ENCODE measurements around the gene NRCAM.

The NRCAM gene

DNA sequence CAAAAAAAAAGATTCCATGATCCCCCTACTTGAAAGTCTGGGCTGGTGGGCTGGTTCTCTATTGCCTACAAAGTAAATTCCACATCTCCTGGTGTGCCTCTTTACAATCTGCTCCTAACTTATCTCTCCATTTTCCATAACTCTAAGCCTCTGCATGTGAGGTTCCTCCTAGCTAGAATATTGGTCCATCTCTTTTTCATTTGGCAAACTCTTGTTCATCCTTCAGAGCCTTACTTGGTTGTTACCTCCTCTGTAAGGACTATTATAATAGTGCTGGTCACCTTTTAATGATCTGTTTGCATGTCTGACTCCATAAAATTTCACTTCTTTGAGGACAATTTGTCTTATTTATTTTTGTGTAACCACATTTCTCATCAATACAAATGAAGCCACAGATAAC lies 1.6 kb upstream of the NRCAM start:
- DNase-seq, result no peak

- DNase-seq, result no peak
Measured at GRCh38 chr7:108456845-108457540, 757 bp upstream of the NRCAM start.

DNA sequence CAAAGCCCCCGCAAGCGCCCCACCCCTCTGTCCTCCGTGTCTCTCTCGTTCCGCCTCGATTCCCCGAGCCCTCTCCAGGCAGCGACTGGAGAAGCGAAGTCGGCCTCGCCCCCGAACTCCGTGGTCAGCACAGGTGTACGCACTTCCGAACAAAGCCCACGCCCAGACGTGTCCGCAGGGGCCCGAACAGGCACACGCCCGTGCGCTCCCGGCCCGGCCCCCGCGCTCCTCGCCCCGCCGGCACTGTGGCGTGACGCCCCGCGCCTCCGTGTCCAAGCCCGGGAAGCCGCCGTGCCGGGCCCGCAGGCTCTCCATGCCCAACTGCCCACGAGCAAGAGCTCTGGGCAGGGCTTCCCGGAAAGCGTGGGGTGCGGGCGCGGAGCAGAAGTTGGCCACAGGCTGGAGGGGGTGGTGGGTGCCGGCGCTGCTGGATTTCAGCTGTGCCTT lies 662 bp downstream of the NRCAM start:
- DNase-seq, result no peak

DNA sequence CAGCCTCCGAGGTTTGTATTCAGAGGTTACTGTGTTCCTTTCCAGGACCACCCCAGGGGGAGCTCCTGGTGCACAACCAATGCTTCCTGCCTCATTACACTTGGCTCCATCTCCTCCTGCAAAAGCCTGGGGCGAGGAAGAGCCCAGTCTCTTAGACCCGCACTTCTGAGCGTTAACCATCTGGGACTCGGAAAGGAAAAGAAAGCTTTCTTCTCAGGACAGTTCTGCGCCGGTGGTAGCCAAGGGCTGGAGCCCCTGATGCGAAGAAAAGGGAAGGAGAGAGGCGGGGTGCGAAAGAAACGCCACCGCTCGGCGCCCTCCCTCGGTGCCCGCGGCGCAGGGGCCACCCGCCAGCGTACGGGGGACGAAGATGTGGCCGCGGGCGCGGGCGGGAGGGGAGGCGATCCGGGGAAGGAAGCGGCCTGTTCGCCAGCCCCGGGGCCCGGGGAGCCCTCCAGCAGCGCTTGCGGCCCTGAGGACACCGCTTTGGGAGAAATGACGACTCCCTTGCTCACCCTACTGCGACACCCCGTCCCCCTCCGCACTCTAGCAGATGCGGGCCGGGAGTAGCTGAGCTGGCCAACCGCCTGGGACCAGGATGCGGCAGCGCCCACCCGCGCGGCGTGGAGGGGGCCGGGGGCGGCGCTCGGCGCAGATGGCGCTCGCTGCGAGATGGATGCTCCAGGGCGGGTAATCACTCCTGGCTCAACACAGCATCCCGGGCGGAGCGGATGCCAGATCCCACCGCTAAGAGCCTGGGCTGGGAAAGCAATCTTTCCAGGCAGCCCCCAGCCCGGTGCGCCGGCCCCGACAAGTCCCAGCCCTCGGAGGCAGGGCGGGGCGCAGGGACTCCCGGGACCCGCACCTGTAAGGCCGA lies 1.3 kb downstream of the NRCAM start:
- DNase-seq, result peak; percentile 68

- no peak for DNase-seq
Measured at GRCh38 chr7:108454317-108454673, 1.9 kb downstream of the NRCAM start.

GRCh38 chr7:108453320-108453719 lies 2.9 kb downstream of the NRCAM start:
- no peak for DNase-seq

DNA sequence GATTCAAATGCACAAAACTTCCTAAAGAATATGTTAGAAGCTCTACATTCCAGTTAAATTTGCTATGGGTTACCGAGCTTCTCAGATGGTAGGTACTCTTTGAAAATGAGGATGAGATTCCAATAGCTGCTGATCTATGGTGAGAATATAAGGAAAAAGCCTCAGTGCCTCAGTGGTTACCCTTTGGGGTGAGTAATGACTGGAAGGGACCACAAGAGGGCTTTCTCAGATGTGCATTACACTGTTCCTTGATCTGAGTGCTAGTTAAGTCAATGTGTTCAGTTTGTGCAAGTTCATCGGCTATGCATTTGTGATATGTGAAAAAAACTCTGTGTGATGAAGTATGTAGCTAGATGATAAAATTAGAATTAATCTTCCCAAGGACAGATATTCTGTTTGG lies 3.5 kb downstream of the NRCAM start:
- DNase-seq, result no peak

DNA sequence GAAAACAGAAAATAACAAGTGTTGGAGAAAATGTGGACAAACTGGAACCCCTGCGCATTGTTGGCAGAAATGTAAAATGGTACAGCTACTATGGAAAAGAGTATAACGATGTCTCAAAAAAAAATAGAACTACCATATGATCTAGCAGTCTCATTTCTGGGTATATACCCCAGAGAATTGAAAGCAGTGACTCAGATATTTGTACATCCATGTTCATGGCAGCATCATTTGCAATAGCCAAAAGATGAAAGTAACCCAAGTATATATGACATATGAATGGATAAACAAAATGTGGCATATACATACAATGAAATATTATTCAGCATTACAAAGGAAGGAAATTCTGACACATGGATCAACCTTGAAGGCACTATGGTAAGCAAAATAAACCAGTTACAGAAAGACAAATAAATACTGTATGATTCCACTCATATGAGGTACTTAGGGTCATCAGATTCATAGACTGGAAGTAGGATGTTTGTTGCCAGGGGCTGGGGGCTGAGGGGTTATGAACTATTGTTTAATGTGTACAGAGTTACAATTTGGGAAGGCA lies 4.9 kb downstream of the NRCAM start:
- no peak for DNase-seq

- DNase-seq, result no peak
Measured at GRCh38 chr7:108450160-108450559, 6.1 kb downstream of the NRCAM start.

DNA sequence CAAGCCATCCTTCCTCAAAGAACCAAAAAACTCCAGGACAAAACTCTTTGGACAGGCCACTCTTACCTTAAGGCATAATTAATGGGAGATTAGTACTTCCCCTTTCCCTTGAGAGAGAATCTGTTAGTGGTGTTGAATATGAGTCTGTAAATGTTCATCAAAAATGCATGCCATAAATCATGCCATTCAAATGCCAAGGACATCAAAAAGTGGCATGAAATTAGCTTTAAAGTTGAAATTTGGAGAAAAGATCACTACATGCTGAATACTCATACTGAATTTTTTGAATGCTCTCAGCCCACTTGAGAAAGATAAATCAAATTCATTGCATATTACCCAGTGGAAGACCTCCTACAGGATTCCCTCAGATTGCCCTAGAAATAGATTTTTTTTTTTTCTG lies 6.7 kb downstream of the NRCAM start:
- no peak for DNase-seq

DNA sequence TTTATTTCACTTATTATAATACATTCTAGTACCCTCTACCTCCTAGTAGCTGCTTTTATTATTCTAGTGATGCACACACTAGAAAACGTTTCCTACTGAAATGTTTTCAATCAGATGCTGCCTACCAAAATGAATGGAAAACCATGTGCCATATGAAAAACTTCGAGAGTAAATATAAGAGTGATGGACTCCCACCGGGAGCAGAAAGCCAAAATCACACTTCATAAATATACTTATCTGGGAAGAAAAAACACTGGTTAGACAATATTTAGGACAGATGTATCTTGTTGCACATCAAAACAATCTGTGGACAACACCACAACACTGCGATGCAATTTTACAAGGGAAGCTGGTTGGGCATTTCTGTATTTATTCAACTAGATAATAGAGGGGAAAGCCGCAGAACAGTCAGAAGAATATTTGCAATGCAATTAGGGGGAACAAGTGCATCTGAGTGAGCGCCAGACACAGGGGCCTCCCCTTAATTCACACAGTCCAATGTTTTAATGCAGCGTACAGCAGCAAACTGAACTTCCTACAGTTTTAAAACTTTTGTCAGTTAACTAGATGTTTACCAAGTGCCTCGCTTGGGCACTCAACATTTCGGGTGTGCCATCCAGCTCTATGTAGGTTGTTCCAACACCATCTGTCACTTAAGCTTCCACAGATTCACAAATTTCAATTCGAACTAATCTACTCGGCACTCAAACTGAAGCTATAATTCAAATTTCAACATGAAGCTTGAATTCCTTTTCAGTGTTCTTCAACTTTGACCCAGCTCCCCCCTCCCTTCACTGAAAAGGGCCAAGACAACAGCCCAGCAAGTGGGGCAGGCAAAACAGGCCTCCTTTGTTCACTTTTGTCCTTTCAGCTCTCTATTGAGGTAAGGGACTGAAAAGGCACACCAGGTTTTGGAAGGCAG lies 7.4 kb downstream of the NRCAM start:
- peak; percentile 81 for DNase-seq

- DNase-seq, result peak; percentile 36
Measured at GRCh38 chr7:108442039-108442568, 14.1 kb downstream of the NRCAM start.

DNA sequence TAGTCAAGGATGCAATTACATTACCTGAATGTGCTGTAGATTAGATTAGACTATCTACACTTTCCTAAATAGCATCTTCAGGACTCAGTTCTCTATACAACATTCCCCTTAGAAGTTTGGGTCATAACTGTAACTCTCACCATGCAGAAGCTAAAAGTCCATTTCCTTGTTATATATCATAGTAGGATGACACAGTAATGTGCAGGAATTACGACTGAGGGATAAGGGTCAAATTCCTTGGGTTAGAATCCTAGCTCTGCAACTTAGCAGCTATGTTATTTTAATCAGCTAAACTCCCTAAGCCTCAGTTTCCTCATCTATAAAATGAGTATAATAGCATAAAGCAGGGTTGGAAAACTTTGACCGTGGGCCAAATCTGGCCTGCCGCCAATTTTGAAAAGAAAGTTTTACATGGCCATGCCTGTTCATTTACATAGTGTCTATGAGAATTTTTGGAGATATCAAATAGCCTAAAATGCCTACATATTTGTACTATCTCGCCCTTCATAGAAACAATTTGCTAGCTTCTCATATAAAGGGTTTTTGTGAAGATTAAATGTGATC lies 14.8 kb downstream of the NRCAM start:
- DNase-seq, result no peak

GRCh38 chr7:108440613-108441012 lies 15.6 kb downstream of the NRCAM start:
- no peak for DNase-seq

DNA sequence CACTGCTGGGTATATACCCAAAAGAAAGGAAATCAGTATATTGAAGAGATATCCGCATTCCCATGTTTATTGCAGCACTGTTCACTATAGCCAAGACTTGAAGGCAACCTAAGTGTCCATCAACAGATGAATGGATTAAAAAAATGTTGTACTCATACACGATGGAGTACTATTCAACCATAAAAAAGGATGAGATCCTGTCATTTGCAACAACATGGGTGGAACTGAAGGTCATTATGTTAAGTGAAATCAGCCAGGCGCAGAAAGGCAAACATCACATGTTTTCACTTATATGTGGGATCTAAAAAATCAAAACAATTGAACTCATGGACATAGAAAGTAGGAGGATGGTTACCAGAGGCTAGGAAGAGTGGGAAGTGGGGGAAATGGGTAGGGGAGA lies 19.3 kb downstream of the NRCAM start:
- no peak for DNase-seq

DNA sequence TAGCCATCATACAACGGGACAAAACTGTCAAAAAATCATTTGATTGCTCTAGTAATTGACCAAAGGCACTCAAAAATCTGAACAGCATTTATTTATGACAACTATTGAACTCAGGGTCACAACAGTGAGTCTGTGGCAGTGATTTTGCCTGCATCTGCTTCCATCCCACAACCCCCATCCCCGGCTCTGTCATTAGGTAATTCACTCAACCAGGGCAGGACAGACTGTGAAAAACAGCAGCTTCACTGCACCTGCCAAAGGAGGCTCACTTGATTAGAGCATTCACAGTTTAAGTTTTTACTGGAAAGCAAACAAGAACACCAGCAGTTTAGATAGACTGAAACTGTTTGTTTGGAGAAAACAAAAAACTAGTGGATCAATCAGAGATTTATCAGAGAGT lies 22.2 kb downstream of the NRCAM start:
- DNase-seq, result no peak

- no peak for DNase-seq
Measured at GRCh38 chr7:108431099-108431498, 25.1 kb downstream of the NRCAM start.

- no peak for DNase-seq
Measured at GRCh38 chr7:108430664-108431063, 25.6 kb downstream of the NRCAM start.

DNA sequence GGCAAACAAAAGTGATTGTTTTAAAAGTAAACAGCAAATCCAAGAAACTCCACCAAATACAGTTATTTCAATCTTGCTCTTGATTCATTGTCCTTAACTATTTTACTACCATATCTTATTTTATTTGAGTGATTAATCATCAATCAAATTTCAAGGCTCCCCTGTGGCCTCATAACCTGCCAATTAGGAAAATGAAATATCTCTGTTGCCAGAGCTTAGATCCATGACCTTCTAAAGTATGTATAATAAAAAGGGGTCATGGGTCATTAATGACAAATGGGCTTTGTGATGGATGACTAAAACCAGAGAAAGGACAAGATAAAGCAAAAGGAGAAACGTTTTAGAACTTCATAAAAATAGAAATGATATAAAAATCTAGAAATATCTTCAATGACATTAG lies 28.5 kb downstream of the NRCAM start:
- no peak for DNase-seq

GRCh38 chr7:108425714-108426275 lies 30.4 kb downstream of the NRCAM start:
- DNase-seq, result no peak

DNA sequence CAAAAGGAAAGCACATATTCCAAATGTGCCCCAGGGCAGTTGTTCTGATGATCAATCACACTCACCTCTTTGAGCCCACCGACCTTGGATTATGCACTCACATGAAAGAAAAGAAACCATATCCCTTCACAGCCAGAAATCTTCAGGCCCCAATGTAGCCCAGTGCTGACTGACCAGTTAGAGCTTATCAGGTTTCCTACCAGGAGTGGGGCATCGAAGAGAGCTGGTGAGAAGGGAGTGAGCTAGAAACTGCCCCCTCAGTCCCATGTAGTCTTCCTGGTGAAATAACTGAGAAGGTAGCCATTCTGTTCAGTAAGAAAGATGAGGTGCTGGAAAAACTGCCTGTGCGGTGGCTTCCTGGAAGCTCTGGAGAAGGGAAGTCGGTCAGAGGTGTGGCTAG lies 32.2 kb downstream of the NRCAM start:
- DNase-seq, result no peak
